Occipital lobe (tissue), 2 donors: ENCODE measurements around the gene TK1. TPM values are rescaled to one million over a fixed set of nuclear protein-coding genes. Genes with fewer than 3 reads are reported as not detected.
"Not testable (repeated sequence)": the region's sequence is repeated elsewhere in the genome, so short reads cannot be mapped to it uniquely, and the experiment has no call there.

ENCODE experiments used
- DNase-seq: peaks from one replicate; lab custom pipeline; 2025; lab: John Stamatoyannopoulos, UW
- total RNA-seq: library from RNA; depleted of rRNA; stranded (reverse); fragments of >200 nt; gene quantifications from one replicate; pipeline ENCODE4 v1.2.3, GENCODE V29; 2014

Gene TK1
- total RNA-seq, 1 donor from 2014 or later: 1.6 TPM

DNA sequence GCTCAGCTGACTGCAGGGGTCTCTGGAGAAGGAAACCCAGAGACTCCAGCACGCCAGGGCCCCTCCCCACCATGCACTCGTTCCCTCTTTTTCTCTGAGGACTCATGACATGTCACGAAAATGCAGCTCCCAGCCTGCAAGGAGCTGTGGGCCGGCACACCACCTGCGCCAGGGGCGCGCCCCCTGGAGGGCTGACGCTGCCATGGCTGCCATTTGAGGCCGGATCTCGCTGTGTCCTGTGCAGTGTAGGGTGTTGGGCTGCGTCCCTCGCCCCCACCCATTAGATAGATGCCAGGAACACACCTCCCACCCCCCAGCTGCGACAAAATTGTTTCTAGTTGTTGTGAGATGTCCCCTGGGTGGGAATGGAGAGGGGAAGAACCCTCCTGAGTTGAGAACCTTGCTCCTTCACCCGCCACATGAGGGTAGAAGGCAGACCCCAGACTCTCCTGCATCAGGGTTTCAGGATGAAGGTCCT is 10.3 kb downstream of the TK1 start:
- DNase-seq: no peak

DNA sequence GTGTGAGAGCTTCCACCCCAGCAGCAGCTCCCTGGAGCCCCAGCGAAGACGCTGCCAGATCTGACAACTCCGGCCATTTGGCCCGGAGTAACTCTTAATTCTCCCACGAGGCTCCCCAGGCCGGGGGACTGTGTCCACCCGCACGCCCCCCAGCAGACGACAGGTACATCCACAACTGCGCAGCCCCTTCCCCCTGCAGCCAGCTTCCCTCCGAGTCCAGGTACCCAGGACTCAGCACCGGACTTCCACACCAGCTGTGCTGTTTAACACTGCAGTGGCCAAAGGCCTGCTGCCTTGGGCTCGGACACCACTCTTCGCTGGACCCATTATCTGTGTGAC is 11.2 kb downstream of the TK1 start:
- DNase-seq: no peak

DNA sequence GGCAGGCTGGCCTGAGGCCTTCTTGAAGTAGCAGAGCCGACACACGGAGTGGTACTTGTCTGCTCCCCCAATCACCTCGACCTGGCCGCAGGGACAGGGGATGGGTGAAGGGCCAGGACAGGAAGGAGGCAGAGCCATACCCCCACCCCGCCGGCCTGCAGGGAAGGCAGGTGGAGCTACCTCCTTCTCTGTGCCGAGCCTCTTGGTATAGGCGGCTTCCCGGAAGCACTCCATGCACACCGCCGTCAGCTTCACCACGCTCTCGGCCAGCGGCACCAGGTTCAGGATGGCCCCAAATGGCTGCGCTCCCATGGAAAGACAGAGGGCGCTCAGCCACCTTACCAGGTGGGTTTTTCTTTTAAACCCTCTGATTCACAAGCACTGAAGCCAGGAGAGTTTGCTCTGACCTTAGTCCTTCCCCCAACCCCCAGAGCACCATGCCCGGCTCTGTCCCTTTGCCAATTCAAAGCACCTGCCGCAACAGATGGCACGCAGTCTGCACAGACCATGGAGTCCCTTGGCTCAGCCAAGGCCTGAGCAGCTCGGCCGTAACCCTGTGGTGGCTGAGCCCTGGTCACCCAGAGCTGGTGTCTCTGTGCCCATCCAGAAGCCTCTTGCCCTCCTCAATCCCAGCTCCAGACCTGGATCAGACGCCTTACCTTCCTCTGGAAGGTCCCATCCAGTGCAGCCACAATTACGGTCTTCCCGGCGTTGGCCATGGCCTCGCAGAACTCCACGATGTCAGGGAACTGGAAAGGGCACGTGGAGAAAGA is 11.8 kb downstream of the TK1 start:
- DNase-seq: no peak

DNA sequence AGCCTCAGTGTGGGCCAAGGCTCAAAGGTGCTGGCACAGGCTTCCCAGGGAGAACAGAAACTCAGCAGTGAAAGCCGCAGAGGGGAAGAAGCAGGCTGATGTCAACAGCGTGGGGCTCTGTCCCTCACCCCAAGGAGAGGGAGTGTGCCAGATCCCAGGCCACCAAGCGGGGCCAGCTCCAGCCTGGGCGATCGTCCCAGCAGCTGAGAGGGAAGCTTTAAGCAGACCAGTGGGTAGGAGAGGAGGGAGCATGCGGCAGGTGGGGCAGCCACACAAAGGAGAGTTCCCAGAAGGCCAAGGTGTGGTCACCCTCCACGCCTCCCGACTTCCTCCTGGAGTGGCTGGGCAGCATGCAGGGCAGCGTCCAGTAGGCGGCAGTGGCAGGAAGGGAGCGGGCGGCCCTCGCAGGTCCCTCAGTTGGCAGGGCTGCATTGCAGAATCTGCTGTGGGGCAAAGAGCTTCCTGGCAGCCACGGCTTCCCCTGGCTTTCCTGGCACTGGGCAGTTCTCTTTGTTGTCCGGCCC is 12.4 kb downstream of the TK1 start:
- peak; percentile 77 for DNase-seq

GRCh38 chr17:78173097-78173715 is 13.6 kb downstream of the TK1 start:
- no peak for DNase-seq

- no peak for DNase-seq
These were observed 14.4 kb downstream of the TK1 start for GRCh38 chr17:78172249-78173051.

DNA sequence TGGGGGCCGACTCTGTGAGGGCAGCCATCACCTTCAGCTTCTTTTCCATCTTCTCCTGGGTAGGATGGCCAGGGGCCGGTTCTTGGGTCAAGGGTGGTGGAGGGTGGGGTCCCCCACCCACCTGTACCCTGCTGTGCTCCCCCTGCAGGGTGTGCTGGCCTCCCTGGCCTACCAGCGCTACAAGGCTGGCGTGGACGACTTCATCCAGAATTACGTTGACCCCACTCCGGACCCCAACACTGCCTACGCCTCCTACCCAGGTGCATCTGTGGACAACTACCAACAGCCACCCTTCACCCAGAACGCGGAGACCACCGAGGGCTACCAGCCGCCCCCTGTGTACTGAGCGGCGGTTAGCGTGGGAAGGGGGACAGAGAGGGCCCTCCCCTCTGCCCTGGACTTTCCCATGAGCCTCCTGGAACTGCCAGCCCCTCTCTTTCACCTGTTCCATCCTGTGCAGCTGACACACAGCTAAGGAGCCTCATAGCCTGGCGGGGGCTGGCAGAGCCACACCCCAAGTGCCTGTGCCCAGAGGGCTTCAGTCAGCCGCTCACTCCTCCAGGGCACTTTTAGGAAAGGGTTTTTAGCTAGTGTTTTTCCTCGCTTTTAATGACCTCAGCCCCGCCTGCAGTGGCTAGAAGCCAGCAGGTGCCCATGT is 15.1 kb downstream of the TK1 start:
- not testable (repeated sequence) for DNase-seq

DNA sequence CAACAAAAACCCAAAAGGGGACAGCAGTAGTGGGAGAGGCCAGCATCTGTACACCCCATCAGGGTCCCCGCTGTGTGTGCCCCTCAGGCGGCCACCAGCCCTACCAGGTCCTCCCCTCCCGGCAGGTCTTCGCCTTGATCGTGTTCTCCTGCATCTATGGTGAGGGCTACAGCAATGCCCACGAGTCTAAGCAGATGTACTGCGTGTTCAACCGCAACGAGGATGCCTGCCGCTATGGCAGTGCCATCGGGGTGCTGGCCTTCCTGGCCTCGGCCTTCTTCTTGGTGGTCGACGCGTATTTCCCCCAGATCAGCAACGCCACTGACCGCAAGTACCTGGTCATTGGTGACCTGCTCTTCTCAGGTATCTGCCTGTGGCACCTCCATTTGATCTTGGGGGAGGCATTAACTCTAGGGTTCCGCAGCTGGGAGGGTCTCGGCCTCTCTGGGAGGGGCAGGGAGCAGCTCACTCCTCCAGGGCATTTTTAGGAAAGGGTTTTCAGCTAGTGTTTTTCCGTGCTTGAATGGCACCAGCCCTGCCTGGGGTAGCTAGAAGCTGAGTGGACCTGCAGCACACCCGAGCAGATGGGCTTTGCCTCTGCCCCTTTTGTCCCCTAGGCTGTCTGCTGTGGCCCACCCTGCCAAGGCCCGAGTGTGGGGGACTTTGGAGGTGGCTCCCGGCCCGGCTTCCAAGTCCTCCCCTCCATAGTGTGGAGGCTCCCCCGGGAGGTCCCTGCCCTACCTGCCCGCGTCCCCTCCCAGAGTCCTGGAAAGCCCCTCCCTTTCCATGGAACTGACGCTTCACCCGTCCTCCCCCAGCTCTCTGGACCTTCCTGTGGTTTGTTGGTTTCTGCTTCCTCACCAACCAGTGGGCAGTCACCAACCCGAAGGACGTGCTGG is 15.9 kb downstream of the TK1 start:
- DNase-seq: no peak

- DNase-seq: no peak
These were observed 17.7 kb downstream of the TK1 start for GRCh38 chr17:78168903-78169793.

DNA sequence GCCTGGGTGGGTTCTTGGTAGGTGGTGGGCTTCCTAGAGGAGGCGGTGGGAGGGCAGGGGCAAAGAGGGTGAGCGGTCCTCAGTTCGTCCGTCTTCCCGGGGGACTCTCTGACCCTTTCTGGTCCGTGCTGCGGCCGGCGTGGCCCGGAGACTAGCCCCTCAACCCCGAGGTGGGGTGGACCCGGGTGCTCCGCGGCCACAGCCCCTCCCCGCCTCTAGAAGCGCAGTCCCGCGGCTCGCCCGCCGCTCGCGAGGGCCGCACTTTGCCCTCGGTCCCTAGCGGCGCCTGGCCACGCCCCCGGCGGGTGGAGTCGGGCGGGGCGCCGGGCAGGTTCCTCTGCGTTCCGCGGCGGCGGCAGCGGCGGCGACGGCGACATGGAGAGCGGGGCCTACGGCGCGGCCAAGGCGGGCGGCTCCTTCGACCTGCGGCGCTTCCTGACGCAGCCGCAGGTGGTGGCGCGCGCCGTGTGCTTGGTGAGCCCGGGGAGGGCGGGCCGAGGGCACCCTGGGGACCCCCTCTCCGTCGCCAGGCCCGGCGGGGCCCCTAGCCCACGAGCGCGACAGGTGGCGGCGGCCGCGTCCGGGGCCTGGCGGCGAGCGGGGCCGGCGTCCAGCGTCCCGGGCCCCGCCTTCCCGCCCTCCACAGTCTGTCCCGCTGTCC is 18.5 kb downstream of the TK1 start, which contains the start of gene SYNGR2:
SYNGR2 (plus strand) TSS at position 340 of the 661 bp plus-strand sequence; CDS start at position 376, 36 bp downstream.
- peak; percentile 67 for DNase-seq

GRCh38 chr17:78166416-78166815 is 20.4 kb downstream of the TK1 start:
- DNase-seq: no peak

GRCh38 chr17:78164748-78165607 is 21.9 kb downstream of the TK1 start:
- DNase-seq: no peak

DNA sequence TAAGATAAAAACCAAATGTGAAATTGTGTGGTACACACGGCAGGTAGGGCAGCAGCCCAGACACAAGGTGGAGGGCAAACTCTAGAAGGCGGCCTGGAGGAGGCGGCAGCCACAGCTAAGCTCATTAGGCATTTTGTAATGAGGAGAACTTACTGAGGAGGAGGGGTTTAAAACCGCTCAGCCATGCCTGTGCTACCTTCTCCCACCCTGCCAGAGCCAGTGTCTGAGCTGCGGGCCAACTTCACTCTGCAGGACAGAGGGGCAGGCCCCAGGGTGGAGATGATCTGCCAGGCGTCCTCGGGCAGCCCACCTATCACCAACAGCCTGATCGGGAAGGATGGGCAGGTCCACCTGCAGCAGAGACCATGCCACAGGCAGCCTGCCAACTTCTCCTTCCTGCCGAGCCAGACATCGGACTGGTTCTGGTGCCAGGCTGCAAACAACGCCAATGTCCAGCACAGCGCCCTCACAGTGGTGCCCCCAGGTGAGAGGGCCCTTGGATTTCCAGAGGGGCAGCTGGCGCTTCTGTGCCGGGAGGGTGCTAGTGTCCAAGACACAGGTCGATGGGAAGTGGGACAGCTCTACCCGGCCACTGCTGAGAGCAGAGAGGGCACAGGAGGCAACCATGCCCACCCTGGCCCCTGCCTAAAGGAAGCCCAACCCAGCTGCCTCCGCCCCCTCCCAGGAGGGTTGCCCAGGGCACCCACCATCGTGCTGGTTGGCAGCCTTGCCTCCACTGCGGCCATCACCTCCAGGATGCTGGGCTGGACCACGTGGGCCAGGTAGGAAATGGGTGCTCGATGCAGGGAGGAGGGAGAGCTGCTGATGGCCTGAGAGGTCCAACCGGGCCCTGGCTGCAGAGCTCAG is 22.7 kb downstream of the TK1 start:
- DNase-seq: no peak

- no peak for DNase-seq
These were observed 27.2 kb downstream of the TK1 start for GRCh38 chr17:78159575-78160158.

- no peak for DNase-seq
These were observed 31.7 kb downstream of the TK1 start for GRCh38 chr17:78154903-78155811.
